Ascending aorta (tissue), 2 donors: Measurements from ENCODE around the gene NID1. TPM values are rescaled to one million over a fixed set of nuclear protein-coding genes. Genes with fewer than 3 reads are reported as not detected.

Source experiments
- DNase-seq, 2 donors: peaks; one replicate each; pipeline ENCODE4 v3.0.0-alpha.2; 2019; ENCODE audit warnings: low spot score in 2 of 2
- H3K27ac ChIP-seq, 2 donors: fragments of 200-600 bp; sonication (generic); one replicate each; pipeline ENCODE4 v1.5.1; 2016 to 2017; ENCODE audit warnings: mild to moderate bottlenecking in 1 of 2
- H3K27me3 ChIP-seq: fragments of 200-600 bp; sonication (generic); one replicate; pipeline ENCODE4 v1.5.1; 2017
- H3K36me3 ChIP-seq, 2 donors: fragments of 200-600 bp; sonication (generic); one replicate each; pipeline ENCODE4 v1.5.1; 2016
- H3K4me1 ChIP-seq, 2 donors: fragments of 200-600 bp; sonication (generic); one replicate each; pipeline ENCODE4 v1.5.1; 2016 to 2017; ENCODE audit warnings: mild to moderate bottlenecking in 1 of 2
- H3K4me3 ChIP-seq, 2 donors: fragments of 200-600 bp; sonication (generic); one replicate each; pipeline ENCODE4 v1.5.1; 2016 to 2017; ENCODE audit warnings: mild to moderate bottlenecking in 1 of 2
- H3K9me3 ChIP-seq, 2 donors: fragments of 200-600 bp; sonication (generic); one replicate each; pipeline ENCODE4 v1.5.1; 2016
- CTCF ChIP-seq, 3 experiments: fragments of 200-600 bp in 2 of 3; fragments of 450-650 bp in 1 of 3; sonication (generic) in 2 of 3; IDR thresholded peaks; one replicate each; pipeline ENCODE4 v1.5.1; 2016 to 2019; ENCODE audit warnings: antibody characterized with exemption in 3 of 3, mild to moderate bottlenecking in 1 of 3, moderate library complexity in 1 of 3
- intact Hi-C: fragments of 100-400 bp; cut with DNase I; formaldehyde crosslinking; loops from one replicate; pipeline ENCODE4 v1.15.1; 2023
- total RNA-seq: library from RNA; depleted of rRNA; stranded (reverse); fragments of >200 nt; gene quantifications from one replicate; pipeline ENCODE4 v1.1.0, GENCODE V29; 2016

Gene NID1
- total RNA-seq, result 172 TPM

- intact Hi-C loops, result loop anchor here (2.0 to 5.0 kb wide), 4 partner anchors 158 to 560 kb away; partner anchors contain the start of genes B3GALNT2 and LYST
- H3K4me1 ChIP-seq, result peaks cover 0 to 15% of the 10 kb centered on the region in 2 donors
- TF ChIP-seq CTCF (IDR thresholded peaks at IDR 0.05), result peak; percentile 35 to 48 (median 38)
These were observed at the start of gene NID1 for GRCh38 chr1:236064674-236065508. NID1 (minus strand) TSS chr1:236065090; CDS start chr1:236065079, 11 bp downstream.

GRCh38 chr1:236114076-236114747 lies 49.3 kb upstream of the NID1 start:
- no peak for TF ChIP-seq CTCF (IDR thresholded peaks at IDR 0.05)
- no peak for DNase-seq
- intact Hi-C loops, result no loop called here
- no peak overlapping the region for H3K4me3 ChIP-seq
- no peaks in the 10 kb centered on the region for H3K4me1 ChIP-seq
- no peaks in the 10 kb centered on the region for H3K36me3 ChIP-seq
- no peaks in the 10 kb centered on the region for H3K9me3 ChIP-seq
- H3K27me3 ChIP-seq, result no peaks in the 10 kb centered on the region
- H3K27ac ChIP-seq, result no peak overlapping the region

More at GRCh38 chr1:236064674-236065508, at the start of gene NID1:
- no peaks in the 10 kb centered on the region for H3K27me3 ChIP-seq
- H3K9me3 ChIP-seq, result no peaks in the 10 kb centered on the region
- no peaks in the 10 kb centered on the region for H3K36me3 ChIP-seq
- peak within 1 kb of the TSS; percentile 91 to 95 for H3K27ac ChIP-seq
- peak within 1 kb of the TSS; percentile 77 to 81 for H3K4me3 ChIP-seq
- peak; percentile 56 to 92 for DNase-seq

- Histone ChIP-seq H3K4me3 (no peak overlapping the region), H3K27ac (no peak overlapping the region), H3K27me3 (no peaks in the 10 kb centered on the region), H3K9me3 (no peaks in the 10 kb centered on the region), H3K4me1 (no peaks in the 10 kb centered on the region), H3K36me3 (no peaks in the 10 kb centered on the region)
- intact Hi-C loops, result no loop called here
- DNase-seq, result no peak
- TF ChIP-seq CTCF (IDR thresholded peaks at IDR 0.05), result no peak
These were observed 48.6 kb upstream of the NID1 start for GRCh38 chr1:236113324-236114032.

GRCh38 chr1:236112332-236112627 lies 47.4 kb upstream of the NID1 start:
- Histone ChIP-seq H3K9me3 (no peaks in the 10 kb centered on the region), H3K27me3 (no peaks in the 10 kb centered on the region), H3K4me3 (no peak overlapping the region), H3K4me1 (no peaks in the 10 kb centered on the region), H3K27ac (no peak overlapping the region), H3K36me3 (no peaks in the 10 kb centered on the region)
- intact Hi-C loops, result no loop called here
- TF ChIP-seq CTCF (IDR thresholded peaks at IDR 0.05), result no peak
- DNase-seq, result no peak

- intact Hi-C loops, result no loop called here
- Histone ChIP-seq H3K27ac (no peak overlapping the region), H3K4me1 (no peaks in the 10 kb centered on the region), H3K9me3 (no peaks in the 10 kb centered on the region), H3K27me3 (no peaks in the 10 kb centered on the region), H3K36me3 (no peaks in the 10 kb centered on the region), H3K4me3 (no peak overlapping the region)
- TF ChIP-seq CTCF (IDR thresholded peaks at IDR 0.05), result no peak
- no peak for DNase-seq
These were observed 46.8 kb upstream of the NID1 start for GRCh38 chr1:236111527-236112331.
